ENCODE results near the gene GPER1. TPM values are rescaled to one million over a fixed set of nuclear protein-coding genes. Genes with fewer than 3 reads are reported as not detected.

Gene GPER1
- total RNA-seq, result 6.0 TPM

DNA sequence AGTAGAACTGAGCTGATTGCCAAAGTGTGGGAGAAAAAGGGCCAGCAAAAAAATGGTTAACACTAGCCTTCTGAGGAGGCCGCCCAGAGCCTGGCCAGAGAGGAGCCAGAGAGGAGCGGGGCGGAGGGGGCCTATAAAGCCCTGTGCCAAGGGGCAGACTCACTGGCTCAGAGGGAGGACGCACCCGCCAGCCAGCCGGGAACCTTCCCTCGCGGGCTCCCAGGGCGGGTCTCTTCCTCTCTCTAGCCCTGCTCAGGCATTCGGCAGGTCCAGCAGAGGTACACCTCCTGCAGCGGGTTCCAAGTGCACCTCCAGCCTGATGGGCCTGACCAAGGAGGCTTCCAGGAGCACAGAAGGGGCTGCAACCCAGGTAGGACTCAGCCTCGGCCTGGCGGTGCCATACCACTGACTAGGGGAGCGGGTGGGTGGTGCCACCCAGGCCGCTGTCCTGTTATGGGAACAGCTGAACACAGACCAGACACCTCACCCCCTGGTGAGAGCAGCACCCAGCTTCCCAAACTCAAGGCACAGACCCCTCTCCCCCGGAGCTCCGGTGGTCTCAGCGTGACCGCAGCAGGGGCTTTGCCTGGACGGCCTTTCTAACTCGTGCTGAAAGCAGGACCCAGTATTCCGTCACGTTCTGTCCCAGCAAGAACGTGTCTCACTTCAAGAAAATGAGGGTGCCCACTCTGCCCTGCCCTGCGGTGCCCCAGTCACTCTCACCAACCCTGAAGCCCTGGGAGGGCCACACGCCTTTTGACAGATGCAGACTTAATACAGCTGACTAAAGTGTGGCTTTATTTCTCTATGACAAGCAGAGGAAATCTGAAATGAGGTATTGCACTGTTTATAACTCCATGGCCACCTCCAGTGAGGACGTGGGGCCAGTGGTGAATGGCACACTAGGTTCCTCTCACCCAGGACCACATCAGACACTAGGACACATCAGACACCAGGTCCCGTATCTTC is at the start of gene GPER1:
GPER1 (plus strand) TSS at position 162 of the 969 bp plus-strand sequence. CDS start 3,616 bp downstream, outside the sequence.

DNA sequence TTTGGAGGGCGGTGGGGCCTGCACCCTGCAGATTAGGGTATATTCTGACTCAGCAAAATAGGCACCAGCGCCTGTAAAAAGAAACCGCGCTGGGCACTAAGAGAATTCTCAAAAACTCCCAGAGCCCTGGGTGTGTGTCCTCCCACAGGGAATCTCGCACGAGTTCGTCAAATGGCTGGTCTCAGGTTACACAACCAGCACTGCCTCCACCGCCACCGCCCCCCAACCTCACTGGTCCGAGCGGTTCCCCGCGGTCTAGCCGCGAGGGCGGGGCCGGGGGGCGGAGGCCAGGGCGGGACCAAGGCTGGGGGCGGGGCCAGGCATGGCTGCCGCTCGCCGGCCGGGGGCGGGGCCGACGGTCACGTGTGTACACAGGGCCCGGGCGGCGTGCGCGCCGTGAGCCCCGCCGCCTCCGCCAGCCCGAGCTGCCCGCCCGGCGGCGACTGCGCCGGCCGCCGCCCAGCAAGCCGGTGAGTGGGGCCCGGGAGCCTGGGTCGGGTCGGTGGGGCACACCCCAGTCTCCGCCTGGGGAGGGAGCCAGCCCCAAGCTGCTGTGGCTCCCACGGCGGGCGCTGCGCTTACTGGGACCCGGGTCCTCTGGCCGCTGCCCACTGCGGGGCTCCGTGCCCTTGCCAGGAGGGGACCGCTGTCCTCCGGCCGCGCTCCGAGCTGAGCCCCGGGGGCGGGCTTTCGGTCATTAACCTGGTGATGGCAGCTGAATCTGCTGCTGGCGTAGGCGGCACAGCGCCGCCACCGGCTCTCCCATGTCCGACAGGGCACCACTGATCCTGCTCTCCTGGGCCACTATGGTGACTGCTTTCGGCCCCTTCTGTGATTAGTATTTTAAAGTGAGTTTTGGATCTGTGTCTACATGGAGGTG is 43.5 kb upstream of the GPER1 start, which contains the start of gene GPR146:
GPR146 (plus strand) TSS at position 358 of the 880 bp plus-strand sequence. CDS start 12,970 bp downstream, outside the sequence.

Other genes starting within 250 kb of the GPER1 start
- gene GET4, start 211.6 kb upstream of the GPER1 start, total RNA-seq, result 53.0 TPM
- 18.6 TPM for gene ADAP1, start 133.4 kb upstream of the GPER1 start, total RNA-seq
- gene COX19, start 112.6 kb upstream of the GPER1 start, total RNA-seq, result 11.7 TPM
- 3.0 TPM for gene CYP2W1, start 104.9 kb upstream of the GPER1 start, total RNA-seq
- 13.1 TPM for gene GPR146, start 43.6 kb upstream of the GPER1 start, total RNA-seq
- gene ZFAND2A, start 72.1 kb downstream of the GPER1 start, total RNA-seq, result 23.1 TPM
- 7.5 TPM for gene UNCX, start 144.8 kb downstream of the GPER1 start, total RNA-seq